Breast epithelium (tissue), 4 donors: ENCODE results near the gene TGFBI. TPM values are rescaled to one million over a fixed set of nuclear protein-coding genes. Genes with fewer than 3 reads are reported as not detected.

Experiments used
- DNase-seq, 2 donors: peaks; one replicate each; pipeline ENCODE4 v3.0.0-alpha.2; 2019; ENCODE audit warnings: low spot score in 2 of 2
- H3K27ac ChIP-seq, 2 donors: fragments of 200-600 bp; sonication (generic) in 1 of 2; one replicate each; pipeline ENCODE4 v1.5.1; 2016 to 2019; ENCODE audit warnings: mild to moderate bottlenecking in 1 of 2
- H3K27me3 ChIP-seq, 2 donors: fragments of 200-600 bp; sonication (generic) in 1 of 2; one replicate each; pipeline versions ENCODE4 v1.5.1 to v1.6.0; 2017 to 2019; ENCODE audit warnings: control low read depth in 1 of 2, mild to moderate bottlenecking in 1 of 2
- H3K36me3 ChIP-seq: fragments of 200-600 bp; one replicate; pipeline ENCODE4 v1.5.1; 2019
- H3K4me1 ChIP-seq, 2 donors: fragments of 200-600 bp; sonication (generic); one replicate each; pipeline ENCODE4 v1.5.1; 2016 to 2019; ENCODE audit warnings: control low read depth in 1 of 2
- H3K4me3 ChIP-seq, 3 donors: fragments of 200-600 bp; sonication (generic); 1 replicate in 2 of 3; 2 replicates in 1 of 3; pipeline ENCODE4 v1.5.1; 2016 to 2019; ENCODE audit warnings: mild to moderate bottlenecking in 3 of 3, moderate library complexity in 2 of 3
- H3K9me3 ChIP-seq, 2 donors: fragments of 200-600 bp; sonication (generic) in 1 of 2; one replicate each; pipeline ENCODE4 v1.5.1; 2016 to 2019; ENCODE audit warnings: control low read depth in 1 of 2
- POLR2A ChIP-seq: fragments of 450-650 bp; IDR thresholded peaks from one replicate; pipeline ENCODE4 v1.6.1; 2016; ENCODE audit warnings: antibody characterized with exemption, mild to moderate bottlenecking, moderate library complexity
- POLR2AphosphoS5 ChIP-seq, 3 donors: sonication (generic); formaldehyde crosslinking; IDR thresholded peaks; one replicate each; pipeline ENCODE4 v1.6.1; 2017; ENCODE audit warnings: antibody characterized with exemption in 3 of 3
- intact Hi-C: fragments of 100-400 bp; cut with DNase I; formaldehyde crosslinking; loops from one replicate; pipeline ENCODE4 v1.15.1; 2023; ENCODE audit warnings: low total_unique reads
- total RNA-seq, 3 donors: library from RNA; depleted of rRNA; stranded (reverse); fragments of >200 nt; gene quantifications; one replicate each; pipeline ENCODE4 v1.1.0, GENCODE V29; 2016
- TF ChIP-seq, protein P1 (sequence below), 3 donors: fragments of 450-650 bp; IDR thresholded peaks; one replicate each; pipeline ENCODE4 v1.5.1; 2016 to 2017; ENCODE audit warnings: antibody characterized with exemption in 3 of 3, mild to moderate bottlenecking in 3 of 3, moderate library complexity in 3 of 3

TGFBI gene
- total RNA-seq, 3 donors from 2014 or later, result 40.4 to 145 (median 45.2) TPM

DNA sequence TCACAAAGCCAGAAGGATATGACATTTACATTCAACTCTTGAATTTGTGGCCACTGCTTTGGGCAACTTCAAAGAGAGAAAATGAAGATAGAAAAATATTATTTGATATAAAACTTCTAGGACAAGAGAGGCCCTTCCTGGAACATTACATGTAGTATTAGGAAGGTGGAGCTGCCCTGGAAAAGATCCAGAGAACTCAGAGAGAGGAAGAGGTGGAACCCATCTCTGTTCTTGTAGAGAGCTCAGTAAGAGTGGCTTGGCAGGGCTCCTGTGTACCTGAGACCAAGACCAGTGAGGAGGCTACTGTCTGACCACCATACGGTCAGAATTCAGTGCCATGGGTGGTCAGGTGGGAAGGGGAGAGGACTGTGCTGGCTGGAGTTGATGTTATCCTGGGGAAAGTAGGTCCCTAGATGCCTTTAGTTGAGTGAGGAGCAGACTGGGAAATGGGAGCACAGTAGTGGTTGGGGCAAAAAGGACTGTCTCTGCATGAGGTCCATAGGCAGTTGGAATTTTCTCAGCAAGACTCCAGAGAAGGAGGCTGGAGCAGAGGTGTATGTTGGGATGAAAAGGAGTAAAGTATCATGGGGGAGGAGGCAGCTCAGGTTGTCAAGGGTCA lies 7.6 kb downstream of the TGFBI start:
- TF ChIP-seq POLR2AphosphoS5 (IDR thresholded peaks at IDR 0.05) (no peak), POLR2A (no peak)
- TF ChIP-seq, protein P1, sequence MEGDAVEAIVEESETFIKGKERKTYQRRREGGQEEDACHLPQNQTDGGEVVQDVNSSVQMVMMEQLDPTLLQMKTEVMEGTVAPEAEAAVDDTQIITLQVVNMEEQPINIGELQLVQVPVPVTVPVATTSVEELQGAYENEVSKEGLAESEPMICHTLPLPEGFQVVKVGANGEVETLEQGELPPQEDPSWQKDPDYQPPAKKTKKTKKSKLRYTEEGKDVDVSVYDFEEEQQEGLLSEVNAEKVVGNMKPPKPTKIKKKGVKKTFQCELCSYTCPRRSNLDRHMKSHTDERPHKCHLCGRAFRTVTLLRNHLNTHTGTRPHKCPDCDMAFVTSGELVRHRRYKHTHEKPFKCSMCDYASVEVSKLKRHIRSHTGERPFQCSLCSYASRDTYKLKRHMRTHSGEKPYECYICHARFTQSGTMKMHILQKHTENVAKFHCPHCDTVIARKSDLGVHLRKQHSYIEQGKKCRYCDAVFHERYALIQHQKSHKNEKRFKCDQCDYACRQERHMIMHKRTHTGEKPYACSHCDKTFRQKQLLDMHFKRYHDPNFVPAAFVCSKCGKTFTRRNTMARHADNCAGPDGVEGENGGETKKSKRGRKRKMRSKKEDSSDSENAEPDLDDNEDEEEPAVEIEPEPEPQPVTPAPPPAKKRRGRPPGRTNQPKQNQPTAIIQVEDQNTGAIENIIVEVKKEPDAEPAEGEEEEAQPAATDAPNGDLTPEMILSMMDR (IDR thresholded peaks at IDR 0.05), result no peak
- Histone ChIP-seq H3K27ac (peak overlapping the region; percentile 38 to 40), H3K9me3 (peaks cover 0 to 5% of the 10 kb centered on the region in 2 donors), H3K4me1 (peaks cover 0 to 4% of the 10 kb centered on the region in 2 donors), H3K4me3 (no peak overlapping the region), H3K27me3 (no peaks in the 10 kb centered on the region), H3K36me3 (no peaks in the 10 kb centered on the region)
- no peak for DNase-seq
- intact Hi-C loops, result no loop called here

- intact Hi-C loops, result no loop called here
- TF ChIP-seq POLR2AphosphoS5 (IDR thresholded peaks at IDR 0.05) (no peak), POLR2A (no peak)
- TF ChIP-seq, protein P1 (IDR thresholded peaks at IDR 0.05), result no peak
- Histone ChIP-seq H3K9me3 (peaks cover 0 to 5% of the 10 kb centered on the region in 2 donors), H3K27me3 (no peaks in the 10 kb centered on the region), H3K36me3 (no peaks in the 10 kb centered on the region), H3K4me1 (no peaks in the 10 kb centered on the region), H3K27ac (peak overlapping the region; percentile 40 to 45), H3K4me3 (no peak overlapping the region)
- DNase-seq, result peak in 1 of 2 donors; percentile 57
Measured at GRCh38 chr5:136037001-136037705, 8.4 kb downstream of the TGFBI start.

GRCh38 chr5:136038635-136039034 lies 9.8 kb downstream of the TGFBI start:
- H3K9me3 ChIP-seq, result peaks cover 0 to 5% of the 10 kb centered on the region in 2 donors
- H3K27me3 ChIP-seq, result no peaks in the 10 kb centered on the region
- intact Hi-C loops, result no loop called here
- TF ChIP-seq POLR2A (no peak), POLR2AphosphoS5 (IDR thresholded peaks at IDR 0.05) (no peak)
- TF ChIP-seq, protein P1 (IDR thresholded peaks at IDR 0.05), result no peak
- no peak for DNase-seq
- H3K4me1 ChIP-seq, result no peaks in the 10 kb centered on the region
- H3K27ac ChIP-seq, result no peak overlapping the region
- no peaks in the 10 kb centered on the region for H3K36me3 ChIP-seq
- H3K4me3 ChIP-seq, result no peak overlapping the region

- Histone ChIP-seq H3K4me1 (no peaks in the 10 kb centered on the region), H3K27ac (no peak overlapping the region), H3K9me3 (peaks cover 0 to 5% of the 10 kb centered on the region in 2 donors), H3K4me3 (no peak overlapping the region), H3K27me3 (no peaks in the 10 kb centered on the region), H3K36me3 (no peaks in the 10 kb centered on the region)
- no peak for DNase-seq
- TF ChIP-seq POLR2AphosphoS5 (IDR thresholded peaks at IDR 0.05) (no peak), POLR2A (no peak)
- TF ChIP-seq, protein P1 (IDR thresholded peaks at IDR 0.05), result no peak
- intact Hi-C loops, result no loop called here
Measured at GRCh38 chr5:136039202-136039601, 10.4 kb downstream of the TGFBI start.

DNA sequence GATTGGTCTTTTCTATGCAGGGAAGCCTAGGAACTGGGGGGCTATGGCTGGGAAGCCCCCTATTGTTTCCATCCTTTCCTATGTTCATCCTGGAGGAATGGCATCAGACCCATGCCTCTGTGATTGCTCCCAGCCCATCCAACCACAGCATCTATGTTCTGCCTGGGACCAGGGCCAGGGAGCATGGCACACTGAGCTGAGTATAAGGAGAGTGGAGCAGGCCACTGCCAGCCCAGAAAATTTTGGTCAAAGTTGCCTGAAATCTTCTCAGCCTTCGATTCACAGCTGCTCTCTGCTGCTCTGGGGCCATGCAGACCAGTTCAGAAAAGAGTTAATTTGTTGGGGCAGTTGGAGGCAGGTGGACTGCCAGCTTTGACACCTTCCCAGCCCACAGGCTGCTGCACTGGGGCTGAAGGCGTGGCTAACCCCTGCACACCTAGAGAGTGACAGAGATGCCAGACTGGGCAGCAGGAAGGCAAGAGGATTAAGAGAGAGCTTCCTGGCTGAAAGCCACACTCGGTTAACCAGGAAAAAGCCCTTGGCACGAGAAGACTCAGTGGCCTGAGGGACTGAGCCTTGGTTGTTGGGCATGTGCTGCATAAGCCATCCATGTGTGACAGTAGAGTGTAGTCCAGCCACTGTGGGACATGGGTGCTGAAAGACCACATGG lies 12.1 kb downstream of the TGFBI start:
- no peak overlapping the region for H3K27ac ChIP-seq
- TF ChIP-seq, protein P1 (IDR thresholded peaks at IDR 0.05), result no peak
- no peak for TF ChIP-seq POLR2A
- TF ChIP-seq POLR2AphosphoS5 (IDR thresholded peaks at IDR 0.05), result no peak
- peaks cover 0 to 5% of the 10 kb centered on the region in 2 donors for H3K9me3 ChIP-seq
- intact Hi-C loops, result no loop called here
- H3K4me3 ChIP-seq, result no peak overlapping the region
- H3K36me3 ChIP-seq, result no peaks in the 10 kb centered on the region
- H3K27me3 ChIP-seq, result no peaks in the 10 kb centered on the region
- DNase-seq, result no peak
- H3K4me1 ChIP-seq, result no peaks in the 10 kb centered on the region
